Cortex of kidney (tissue), 1 donor: ENCODE data around the gene MTG2.

Experiments
- DNase-seq: peaks from one replicate; lab custom pipeline; 2025; lab: John Stamatoyannopoulos, UW

Gene MTG2

DNA sequence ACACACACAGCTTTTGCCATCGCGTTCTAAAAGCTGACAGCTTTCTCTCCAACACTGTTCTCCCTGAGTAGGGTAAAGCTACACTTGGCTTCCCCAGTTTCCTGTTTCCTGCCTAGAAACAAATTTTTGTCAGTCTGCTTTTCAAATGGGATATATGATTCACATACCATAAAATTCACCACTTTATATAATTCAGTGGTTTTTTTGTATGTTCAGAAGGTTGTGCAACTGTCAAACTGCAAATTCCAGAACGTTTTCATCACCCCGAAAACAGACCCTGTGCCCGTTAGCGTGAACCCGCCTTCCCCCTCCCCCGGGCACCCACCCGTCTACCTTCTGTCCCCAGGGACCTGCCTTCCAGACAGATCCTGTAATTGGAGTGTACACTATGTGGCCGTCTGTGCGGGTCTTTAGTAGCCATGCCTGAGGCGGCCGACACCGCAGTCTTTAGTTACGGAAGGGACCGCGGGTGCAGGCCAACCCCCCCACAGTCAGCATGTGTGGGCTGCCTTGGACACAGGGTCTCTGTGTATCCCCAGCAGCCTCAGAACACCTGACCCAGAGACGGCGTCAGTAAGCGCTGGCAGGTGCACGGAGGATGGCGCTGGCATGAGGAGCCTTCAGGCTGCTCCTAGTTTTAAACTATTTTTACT lies 20.7 kb downstream of the MTG2 start:
- DNase-seq, result no peak

DNA sequence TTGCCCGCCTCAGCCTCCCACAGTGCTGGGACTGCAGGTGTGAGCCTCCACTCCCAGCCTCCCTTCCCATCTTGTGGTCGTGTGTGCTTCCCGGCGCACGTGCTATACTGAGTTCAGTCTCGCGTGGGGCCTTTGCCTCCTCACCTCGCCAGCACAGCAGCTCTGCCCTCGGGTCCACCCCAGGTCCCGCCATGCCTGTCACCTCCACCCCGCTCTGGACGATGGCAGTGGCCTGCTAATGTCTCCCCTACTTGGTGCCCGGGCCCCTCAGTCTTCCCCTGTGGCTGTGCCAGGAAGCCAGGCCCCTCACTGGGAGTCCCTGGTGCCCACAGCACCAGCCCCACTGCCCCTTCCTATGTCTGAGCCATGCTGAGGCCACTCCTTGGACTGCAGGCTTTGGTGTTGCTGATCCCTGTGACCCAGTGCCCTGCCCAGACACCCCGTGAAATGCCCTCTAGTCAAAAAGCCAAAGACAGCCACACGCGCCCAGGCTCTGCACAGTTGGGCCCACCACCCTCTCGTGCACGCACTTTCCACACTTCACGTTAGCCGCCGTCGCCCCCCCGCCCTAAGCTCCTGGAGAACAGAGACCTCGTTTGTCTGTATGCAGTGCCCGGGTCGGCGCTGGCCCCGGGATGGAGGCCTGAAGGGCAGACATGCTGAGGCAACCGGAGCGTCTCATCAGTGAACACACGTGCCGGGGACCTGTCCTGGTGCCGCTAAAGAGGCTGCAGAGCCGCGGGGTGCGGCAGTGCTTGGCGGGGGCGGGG lies 23.0 kb downstream of the MTG2 start:
- no peak for DNase-seq

DNA sequence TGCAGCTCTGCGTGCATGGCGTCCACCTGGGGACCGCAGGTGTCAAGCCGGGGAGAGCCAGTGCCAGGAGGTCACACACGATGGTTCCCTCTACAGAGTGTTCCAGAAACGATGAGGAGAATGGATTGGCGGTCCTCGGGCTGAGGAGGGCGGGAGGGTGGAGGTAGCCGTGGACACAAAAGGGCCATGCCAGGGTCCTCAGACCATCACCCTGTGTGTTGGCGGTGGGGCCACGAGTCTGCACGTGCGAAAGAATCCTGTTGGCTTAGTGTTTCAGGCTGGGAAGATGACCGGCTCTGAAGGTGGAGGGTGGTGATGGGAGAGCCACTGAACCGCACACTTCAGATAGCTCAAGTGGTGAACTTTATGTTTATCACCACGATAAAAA lies 23.6 kb downstream of the MTG2 start:
- no peak for DNase-seq

DNA sequence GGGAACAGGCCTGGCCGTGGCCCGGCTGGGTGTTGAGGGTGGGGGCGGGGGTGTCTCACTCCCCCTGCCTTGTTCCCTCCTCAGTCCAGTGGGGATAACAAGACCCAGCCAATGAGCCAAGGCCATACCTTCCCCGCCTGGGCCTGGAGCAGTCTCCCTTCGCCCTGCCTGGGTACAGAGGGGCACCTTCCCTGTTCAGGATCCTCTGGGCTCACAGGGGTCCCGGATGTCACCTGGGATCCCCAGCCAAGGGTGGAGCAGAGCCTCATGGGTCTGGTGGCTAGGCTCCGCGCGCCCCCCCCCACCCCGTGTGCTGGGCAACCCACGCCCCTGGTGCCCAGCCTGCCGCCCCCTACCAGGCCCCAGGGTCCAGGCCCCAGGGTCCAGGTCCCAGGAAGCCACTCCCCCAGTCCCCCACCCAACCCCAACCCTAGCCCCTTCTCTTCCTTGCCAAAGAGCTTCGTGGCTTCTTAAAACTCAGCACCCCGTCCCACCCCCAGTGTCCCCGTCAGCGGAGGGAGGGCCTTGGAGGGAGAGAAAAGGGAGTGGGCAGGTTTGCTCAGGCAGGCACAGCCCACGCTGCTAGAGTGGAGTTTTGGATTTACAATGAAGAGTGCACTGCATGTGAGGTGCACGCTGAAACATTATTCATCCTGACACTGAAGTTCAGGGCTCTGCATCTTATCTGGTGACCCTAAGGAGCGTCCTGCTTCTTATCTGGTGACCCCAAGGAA lies 25.4 kb downstream of the MTG2 start:
- no peak for DNase-seq

DNA sequence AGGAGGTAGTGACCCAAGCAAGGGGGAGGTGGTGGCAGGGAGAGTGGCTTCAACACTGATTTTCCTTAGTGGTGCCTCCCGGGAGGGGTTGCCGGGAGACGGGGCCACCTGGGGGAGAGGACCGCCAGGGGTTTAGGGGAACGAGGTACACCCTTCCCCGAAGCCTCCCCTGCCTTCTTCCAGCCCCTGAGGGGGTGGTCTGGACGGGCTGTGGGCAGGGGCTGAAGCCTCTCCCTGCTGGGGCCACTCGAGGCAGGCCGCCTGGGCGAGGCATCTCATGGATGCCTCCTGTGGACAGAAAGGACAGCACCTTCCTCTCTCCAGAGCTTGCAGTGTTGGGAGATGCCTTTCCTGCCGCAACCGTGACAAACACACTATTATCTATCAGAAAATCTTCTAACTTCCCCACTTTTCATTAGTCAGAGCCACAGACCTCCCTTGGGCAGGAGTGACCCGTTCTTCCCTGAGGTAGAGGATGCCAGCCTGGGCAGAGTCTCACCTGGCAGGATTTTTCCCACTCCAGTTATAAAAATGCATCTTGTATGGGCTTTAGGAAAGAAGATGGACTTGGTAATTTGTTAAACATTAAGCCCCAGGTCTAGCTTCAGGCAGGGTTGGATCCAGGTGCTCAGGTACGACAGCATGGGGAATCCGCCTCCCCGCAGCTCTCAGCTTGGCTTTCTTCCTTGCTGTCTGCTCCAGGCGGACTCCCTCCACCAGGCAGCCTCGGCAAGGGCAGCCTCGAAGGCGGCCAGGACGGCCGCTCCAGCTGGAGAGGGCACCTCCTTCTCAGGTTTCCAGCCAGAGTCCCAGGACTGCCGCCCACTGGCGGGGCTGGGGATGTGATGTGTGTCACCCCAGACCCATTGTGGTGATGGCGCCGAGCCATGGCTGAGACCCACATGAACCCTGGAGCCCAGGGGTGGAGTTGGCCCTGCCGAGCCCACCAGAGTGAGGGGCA lies 26.2 kb downstream of the MTG2 start:
- DNase-seq, result no peak

DNA sequence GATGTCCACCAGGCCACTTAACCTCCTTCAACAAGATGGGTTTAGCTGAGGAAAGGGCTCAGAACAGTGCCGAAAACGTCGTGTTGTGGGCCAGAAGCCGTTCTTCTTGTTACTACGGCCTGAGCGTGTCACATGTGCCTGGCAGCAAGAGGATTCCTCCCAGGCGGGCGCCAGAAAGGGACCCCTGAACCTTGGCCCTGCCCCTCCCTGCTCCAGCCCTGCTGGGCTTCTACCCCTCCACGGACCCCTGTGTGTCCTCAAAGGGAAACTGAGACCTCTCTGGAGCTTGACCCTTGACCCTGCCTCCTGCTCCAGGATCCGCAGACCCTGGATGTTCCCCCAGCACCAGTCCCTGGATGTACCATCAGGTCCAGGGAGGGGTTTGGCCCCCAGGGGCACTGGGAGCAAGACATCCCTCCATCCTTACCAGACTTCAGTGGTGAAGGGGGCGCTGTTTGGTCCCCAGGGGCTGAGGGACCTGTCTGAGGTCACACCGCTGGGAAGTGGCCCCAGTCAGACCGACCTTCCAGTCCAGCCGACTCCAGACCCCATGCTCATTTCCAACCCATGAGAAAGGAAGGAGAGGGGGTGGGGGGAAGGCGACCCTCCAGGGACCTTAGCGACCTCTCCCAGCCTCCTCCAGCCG lies 27.1 kb downstream of the MTG2 start:
- DNase-seq, result no peak

DNA sequence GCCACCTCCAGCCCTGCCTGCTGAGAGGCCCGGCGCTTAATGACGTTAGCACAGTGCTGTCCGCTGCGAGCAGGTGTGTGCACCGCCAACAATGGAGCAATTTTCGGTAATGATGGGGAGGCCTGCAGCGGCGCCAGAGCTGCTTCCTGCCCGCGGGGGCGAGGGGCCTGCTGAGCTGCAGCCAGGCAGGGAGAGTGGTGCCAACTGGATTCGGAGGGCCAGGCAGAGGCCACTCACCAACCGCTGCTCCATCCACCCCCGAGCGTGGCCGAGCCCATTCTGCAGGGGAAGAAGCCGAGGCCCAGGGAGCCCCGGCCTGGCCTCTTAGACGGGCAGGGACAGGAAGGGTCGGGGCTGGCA lies 27.6 kb downstream of the MTG2 start:
- DNase-seq, result no peak

DNA sequence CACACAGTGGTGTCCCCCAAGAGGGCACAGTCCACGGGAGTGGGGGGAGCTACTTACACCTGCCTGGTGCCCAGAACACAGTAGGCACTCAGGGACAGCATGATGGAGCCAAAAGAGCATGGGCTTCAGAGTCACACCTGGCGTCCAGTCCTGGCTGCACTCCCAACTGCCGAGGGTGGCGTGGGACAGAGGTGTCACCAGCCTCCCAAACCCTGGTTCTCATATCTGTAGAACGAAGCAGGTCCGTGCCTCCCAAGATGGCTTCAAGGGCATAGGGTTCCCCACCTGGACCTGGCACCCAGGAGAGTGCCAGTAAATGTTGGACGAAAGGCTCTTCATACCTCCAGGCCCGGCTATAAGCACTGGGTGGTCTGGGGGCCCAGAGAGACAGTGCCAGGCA lies 28.4 kb downstream of the MTG2 start:
- DNase-seq, result no peak

DNA sequence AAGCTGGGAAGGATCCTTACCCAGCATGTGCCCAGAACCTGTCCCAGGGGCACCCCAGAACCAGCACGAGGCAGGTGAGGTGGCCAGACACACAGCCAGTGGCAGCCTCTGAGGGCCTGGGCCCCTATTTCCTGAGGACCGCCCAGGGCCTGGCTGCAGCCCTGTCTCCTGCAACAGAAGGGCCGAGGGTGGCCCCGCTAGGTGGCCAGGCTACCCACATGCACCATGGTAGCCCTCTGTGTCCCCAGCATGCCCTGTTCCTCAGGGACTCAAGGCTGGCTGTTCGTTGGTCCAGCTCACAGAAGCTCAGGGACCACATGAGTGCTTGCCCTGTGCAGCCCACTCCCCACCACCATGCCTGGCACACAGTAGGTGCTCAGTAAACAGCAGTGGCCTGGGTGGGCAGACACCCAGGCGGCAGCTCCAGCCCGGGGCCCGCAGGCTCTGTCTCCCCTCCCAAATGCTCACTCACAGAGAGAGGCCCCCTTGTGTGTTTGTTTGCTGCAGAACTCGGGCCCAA lies 29.0 kb downstream of the MTG2 start:
- no peak for DNase-seq

DNA sequence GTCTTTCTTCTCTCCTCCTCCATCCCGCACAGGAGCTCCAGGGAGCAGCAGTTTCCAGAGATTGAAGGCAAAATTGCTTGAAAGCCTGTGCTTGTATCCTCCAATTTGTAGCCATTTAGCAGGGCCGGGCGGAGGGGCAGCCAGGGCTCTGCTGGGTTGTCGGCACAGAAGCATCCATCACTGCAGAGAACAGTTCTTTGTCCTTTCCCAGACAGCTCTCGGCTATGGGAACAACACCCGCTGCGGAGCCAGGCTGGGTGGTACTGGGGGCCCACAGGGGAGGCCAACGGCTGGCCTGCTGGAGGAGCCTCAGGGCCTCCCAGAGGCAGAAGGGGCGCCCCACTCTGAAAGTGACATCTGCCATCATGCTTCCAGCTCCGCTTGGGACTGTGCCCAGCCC lies 29.5 kb downstream of the MTG2 start:
- DNase-seq, result no peak

DNA sequence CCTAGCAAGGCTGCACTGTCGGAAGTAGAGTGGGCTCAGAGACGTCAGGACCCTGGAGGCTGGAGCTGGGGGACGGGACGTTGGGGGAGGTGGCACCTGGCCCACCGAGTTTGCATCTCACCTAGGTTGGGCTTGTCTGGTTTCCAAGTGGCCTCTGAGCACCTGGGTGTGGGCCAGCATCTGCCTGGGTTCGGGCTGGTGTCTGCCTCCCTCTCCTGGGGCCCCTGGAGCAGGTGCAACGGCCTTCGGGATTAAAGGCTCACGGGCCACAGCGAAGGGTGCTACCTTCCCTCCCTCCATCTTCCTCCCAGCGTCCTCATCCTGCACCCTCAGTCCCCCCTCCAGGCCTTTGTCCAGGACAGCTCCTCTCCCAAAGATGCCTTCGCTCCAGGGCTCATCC lies 31.2 kb downstream of the MTG2 start:
- DNase-seq, result no peak

DNA sequence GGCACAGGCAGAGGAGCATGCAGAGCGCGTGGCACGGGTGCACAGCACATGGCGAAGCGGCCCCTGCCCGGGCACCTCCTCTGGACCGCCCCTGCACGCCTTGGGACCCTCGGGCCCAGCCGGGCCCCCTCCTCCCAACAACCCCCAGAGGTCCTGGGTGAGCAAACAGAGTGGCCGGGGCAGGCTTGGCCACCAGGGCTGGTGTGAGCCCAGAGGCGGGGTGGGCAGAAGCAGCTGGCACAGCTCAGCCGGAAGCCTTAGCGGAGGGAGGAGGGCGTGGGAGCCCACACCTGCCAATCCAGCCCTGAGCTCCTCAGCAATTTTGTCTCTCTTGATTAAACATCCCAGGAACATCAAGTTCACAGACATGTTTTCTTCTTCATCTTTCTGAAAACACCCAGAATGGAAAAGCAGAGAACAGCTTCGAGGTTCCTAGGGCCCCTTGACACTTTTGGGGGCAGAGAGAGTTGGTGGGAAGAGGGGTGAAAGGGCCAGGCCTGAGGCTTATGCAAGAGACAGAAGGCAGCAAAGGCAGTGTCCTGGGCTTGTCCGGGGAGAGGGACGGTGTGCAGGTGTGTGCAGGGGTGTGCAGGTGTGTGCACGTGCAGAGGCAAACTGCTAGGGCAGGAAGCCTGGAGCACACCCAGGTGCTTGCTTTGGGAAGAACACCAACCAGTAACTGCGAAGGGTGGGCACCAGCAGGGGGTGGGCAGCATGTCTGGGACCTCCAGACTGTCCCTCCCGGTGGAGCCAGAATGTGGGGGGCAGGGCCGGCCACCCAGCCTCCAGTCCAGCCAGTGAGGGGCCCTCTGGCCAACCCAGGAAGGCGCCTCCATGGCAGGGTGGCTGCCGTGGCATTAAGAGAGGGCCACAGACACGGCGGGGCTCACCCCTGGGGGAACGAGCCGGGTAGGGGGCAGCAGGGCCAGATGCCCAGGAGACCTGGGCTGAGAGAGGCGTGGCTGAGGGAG lies 32.5 kb downstream of the MTG2 start:
- DNase-seq, result no peak

DNA sequence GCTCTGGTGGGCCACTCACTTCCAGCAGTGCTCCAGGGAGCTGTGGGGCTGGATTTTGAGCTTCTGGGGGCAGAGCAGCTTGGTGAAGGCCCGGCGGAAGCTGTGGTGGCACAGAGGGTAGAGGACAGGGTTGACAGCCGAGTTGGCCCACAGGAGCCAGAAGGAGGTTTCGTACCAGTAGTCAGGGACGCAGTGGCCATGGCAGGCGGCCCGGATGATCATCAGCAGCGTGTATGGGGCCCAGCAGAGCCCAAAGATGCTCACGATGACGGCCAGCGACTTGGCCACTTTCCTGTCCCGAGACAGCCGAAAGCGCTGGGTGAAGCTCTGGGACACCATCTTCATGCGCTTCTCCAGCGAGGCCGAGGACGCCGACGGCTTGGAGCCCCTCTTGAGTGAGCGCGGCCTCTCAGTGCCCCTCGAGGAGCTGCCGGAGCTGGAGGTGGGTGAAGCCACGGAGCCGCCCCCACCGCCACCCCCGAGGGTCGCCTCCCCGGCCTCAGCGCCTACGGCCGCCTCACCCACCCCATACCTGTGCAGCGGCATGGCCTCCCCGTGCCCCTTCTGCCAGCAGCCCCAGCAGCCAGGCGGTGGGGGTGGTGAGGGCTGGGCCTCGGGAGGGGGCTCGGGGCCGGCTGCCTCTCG lies 33.3 kb downstream of the MTG2 start:
- no peak for DNase-seq

DNA sequence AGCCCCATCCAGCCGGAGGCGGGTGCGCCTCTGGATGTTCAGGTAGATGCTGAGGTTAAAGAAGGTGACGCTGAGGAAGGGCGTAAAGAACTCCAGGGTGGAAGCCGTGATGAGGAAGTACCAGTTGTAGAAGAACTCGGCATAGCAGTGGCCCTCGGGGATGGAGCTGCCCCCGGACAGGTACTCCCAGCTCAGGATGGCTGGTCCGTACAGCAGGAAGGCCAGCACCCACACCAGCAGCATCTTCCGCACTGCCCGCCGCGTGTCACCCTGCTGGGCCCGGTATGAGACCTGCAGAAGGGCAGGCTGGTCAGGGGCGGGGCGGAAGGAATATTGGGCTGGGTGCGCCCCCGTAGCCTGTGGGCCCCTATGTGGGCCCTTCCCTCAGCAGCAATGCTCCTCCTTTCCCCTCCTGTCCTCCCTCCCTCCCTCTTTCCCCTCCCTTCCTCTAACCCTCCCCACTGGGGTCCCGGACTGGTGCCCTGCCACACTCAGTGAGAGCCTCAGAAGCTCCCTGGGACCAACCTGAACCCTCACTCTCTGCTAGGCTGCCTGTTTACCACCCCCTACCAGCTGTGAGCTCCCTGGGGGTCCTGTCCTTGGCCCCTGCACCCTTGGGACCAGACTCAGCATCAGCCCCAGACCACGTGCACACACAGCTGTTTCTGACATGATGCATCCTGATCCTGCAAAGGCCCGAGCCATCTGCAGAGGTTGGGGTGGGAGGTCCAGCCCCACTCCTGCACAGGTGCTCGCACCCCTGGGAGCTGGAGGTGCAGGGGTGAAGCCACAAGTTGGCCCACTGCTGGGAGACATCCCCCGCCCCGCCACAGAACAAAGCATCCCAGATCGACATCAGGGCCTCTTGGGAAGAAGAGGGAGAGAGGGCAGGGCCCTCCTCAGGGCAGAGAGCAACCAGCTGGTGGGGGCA lies 34.1 kb downstream of the MTG2 start:
- DNase-seq, result no peak

DNA sequence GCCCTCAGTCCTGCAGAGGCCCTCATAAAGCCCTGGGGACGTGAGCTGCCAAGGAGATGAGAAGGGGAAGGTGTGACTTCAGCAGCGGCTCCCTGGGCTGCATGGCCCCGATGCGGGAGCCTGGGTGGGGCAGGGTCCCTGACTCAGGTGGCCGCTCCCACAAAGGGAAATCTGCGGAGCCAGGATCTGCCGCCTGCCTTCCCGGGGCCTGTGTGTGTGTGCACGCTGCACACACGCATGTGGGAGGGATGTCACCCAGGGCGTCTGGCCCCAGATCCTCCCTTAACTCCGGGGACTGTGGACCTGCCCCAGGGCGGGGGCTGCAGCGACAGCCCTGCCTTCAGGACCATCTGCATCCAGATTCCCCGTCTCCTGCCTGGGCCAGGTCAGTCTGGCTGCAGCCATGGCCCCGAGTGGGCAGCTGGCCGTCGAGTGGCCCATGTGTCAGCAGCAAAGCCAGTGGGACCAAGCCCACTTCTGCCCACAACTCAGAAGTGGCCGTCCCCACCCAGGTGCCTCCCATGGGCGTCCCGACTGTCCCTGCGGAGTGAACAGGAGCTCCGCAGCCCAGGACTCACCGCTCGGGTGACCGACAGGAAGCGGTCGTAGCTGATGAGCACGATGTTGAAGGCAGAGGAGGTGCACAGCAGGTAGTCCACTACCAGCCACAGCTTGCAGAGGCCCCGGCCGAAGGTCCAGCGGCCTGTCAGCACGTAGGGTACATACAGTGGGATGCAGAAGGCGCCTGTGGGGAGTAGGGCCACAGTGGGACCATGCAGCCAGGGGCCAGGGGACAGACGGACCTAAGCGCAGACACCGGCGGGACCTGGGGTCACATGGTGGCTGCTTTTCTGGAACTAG lies 35.3 kb downstream of the MTG2 start:
- no peak for DNase-seq

DNA sequence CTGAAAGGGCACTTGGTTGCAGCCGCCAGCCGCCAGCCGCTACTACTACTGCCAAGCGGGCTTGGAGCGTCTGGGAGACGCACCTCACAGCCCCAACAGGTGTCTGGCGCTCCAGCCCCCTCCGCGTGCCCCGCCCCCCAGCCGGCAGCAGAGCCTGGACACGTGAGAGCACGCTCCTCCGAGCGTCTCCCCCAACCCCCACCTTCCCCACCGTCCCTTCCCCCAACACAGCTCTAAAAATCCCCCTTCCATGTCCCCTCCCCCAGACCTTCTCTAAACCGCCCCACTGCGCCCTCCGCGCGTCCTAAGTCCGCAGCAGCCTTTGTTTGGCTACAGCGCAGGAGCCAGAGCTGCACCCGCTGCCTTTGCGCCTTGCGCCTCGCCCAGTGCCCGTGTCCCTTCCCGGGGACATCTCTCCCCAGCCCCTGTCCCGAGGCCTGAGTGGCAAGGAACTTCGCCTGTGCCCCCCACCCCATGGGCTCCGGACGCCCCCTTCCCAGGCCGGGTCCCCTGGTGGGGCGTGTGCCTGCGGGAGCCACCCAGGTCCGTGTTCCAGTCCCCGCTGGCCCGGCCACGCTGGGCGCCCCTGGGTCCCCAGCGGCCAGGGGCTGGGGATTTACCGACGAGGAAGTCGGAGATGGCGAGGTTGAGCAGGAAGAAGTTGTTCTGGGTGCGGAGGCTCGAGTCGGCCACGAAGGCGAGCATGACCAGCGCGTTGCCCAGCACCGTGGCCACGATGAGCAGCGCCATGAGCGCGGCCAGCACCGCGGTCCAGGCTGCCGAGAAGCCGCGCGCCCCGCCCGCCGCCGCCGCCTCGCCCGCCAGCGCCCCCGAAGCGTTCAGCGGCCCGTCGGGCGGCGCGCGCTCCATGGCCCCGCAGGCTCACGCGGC lies 36.5 kb downstream of the MTG2 start:
- DNase-seq, result no peak
